ENCODE data around the gene ANKS3. TPM values are rescaled to one million over a fixed set of nuclear protein-coding genes. Genes with fewer than 3 reads are reported as not detected.

ANKS3 gene
- total RNA-seq, 1 experiment from 2014 or later = 26.6 TPM

GRCh38 chr16:4700997-4701743, 32.9 kb downstream of the ANKS3 start:
- H3K4me3 ChIP-seq (ENCODE audit: low read depth in 2 of 2, low read length in 2 of 2) = no peak overlapping the region
- DNase-seq (ENCODE audit: low read depth, low spot score) (no peak), ATAC-seq (no peak)
- no peak overlapping the region for H3K27ac ChIP-seq (ENCODE audit: low read length)
- ChIA-PET POLR2A (no interaction called here), CTCF (no interaction called here)
- peaks cover 15% of the 10 kb centered on the region for H3K4me1 ChIP-seq (ENCODE audit: control insufficient read depth, insufficient read depth, low read length)
- in situ Hi-C loops (cut with HindIII; ENCODE audit: low pct_unique_long_range_greater_than_20kb, low sequenced_read_pairs) (no loop called here), intact Hi-C loops (cut with micrococcal nuclease; ENCODE audit: unreplicated experiment) (no loop called here)
- BruUV-seq (replicated peaks) = no TSS peak
- TF ChIP-seq REST (IDR thresholded peaks at IDR 0.05; ENCODE audit: insufficient read depth in 1 of 2, low read depth in 2 of 2, low read length in 1 of 2) = no peak
- TF ChIP-seq, protein P1, sequence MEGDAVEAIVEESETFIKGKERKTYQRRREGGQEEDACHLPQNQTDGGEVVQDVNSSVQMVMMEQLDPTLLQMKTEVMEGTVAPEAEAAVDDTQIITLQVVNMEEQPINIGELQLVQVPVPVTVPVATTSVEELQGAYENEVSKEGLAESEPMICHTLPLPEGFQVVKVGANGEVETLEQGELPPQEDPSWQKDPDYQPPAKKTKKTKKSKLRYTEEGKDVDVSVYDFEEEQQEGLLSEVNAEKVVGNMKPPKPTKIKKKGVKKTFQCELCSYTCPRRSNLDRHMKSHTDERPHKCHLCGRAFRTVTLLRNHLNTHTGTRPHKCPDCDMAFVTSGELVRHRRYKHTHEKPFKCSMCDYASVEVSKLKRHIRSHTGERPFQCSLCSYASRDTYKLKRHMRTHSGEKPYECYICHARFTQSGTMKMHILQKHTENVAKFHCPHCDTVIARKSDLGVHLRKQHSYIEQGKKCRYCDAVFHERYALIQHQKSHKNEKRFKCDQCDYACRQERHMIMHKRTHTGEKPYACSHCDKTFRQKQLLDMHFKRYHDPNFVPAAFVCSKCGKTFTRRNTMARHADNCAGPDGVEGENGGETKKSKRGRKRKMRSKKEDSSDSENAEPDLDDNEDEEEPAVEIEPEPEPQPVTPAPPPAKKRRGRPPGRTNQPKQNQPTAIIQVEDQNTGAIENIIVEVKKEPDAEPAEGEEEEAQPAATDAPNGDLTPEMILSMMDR (IDR thresholded peaks at IDR 0.05) = no peak
- TF ChIP-seq POLR2AphosphoS5 (IDR thresholded peaks at IDR 0.05; ENCODE audit: low read depth, low read length) = no peak
- no peak for TF ChIP-seq SIN3A (IDR thresholded peaks at IDR 0.05; ENCODE audit: borderline replicate concordance, insufficient read depth, low read depth, low read length)
- no peak for TF ChIP-seq TCF7L2 (IDR thresholded peaks at IDR 0.05; ENCODE audit: low read depth, low read length)
- H3K36me3 ChIP-seq (ENCODE audit: control insufficient read depth, insufficient read depth, low read length) = peaks cover 2% of the 10 kb centered on the region
- no peaks in the 10 kb centered on the region for H3K9me3 ChIP-seq (ENCODE audit: control insufficient read depth, insufficient read depth, low read depth, low read length)
- H3K27me3 ChIP-seq (ENCODE audit: control insufficient read depth, insufficient read depth, low read length) = no peaks in the 10 kb centered on the region

GRCh38 chr16:4700380-4700996, 33.6 kb downstream of the ANKS3 start:
- H3K36me3 ChIP-seq (ENCODE audit: control insufficient read depth, insufficient read depth, low read length) = peaks cover 2% of the 10 kb centered on the region
- ChIA-PET CTCF (no interaction called here), POLR2A (no interaction called here)
- no TSS peak for BruUV-seq (replicated peaks)
- TF ChIP-seq POLR2AphosphoS5 (IDR thresholded peaks at IDR 0.05; ENCODE audit: low read depth, low read length) (no peak), REST (IDR thresholded peaks at IDR 0.05; ENCODE audit: insufficient read depth in 1 of 2, low read depth in 2 of 2, low read length in 1 of 2) (no peak), TCF7L2 (IDR thresholded peaks at IDR 0.05; ENCODE audit: low read depth, low read length) (no peak), SIN3A (IDR thresholded peaks at IDR 0.05; ENCODE audit: borderline replicate concordance, insufficient read depth, low read depth, low read length) (no peak)
- TF ChIP-seq, protein P1 (IDR thresholded peaks at IDR 0.05) = no peak
- H3K27ac ChIP-seq (ENCODE audit: low read length) = no peak overlapping the region
- ATAC-seq (no peak), DNase-seq (ENCODE audit: low read depth, low spot score) (no peak)
- in situ Hi-C loops (cut with HindIII; ENCODE audit: low pct_unique_long_range_greater_than_20kb, low sequenced_read_pairs) (no loop called here), intact Hi-C loops (cut with micrococcal nuclease; ENCODE audit: unreplicated experiment) (no loop called here)
- no peaks in the 10 kb centered on the region for H3K9me3 ChIP-seq (ENCODE audit: control insufficient read depth, insufficient read depth, low read depth, low read length)
- no peak overlapping the region for H3K4me3 ChIP-seq (ENCODE audit: low read depth in 2 of 2, low read length in 2 of 2)
- H3K27me3 ChIP-seq (ENCODE audit: control insufficient read depth, insufficient read depth, low read length) = no peaks in the 10 kb centered on the region
- peaks cover 22% of the 10 kb centered on the region for H3K4me1 ChIP-seq (ENCODE audit: control insufficient read depth, insufficient read depth, low read length)

All from Panc1 (cell line).